ENCODE results near the gene MMRN2. TPM values are rescaled to one million over a fixed set of nuclear protein-coding genes. Genes with fewer than 3 reads are reported as not detected.

Gene MMRN2
- total and polyA plus RNA-seq, 7 donors, result 0.92 to 23.3 (median 8.6) TPM

DNA sequence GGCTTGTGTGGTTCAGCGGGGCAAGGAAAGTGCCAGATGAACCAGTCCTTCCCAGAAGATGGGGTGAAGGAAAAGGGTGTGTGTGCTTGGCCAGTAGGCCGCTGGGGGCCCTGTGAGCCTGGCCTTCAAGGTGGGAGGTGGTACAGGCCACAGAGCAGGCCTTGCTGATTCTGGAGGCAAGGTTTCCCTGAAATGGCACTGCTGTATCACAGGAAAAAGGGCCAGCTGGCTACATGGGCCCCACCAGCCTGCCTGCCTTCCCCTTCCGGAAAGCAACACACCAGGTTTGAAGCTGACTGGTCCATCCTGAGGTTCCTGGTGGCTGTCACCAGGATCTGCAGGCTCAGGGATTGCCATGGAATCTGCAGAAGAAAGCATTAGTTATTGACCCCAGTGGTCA is 12.5 kb downstream of the MMRN2 start:
- WGBS, 2 donors, result 96% methylated on average over 3 of the region's 3 CpGs
- no peak overlapping the region for H3K4me3 ChIP-seq
- no peak for TF ChIP-seq POLR2AphosphoS5 (IDR thresholded peaks at IDR 0.05)
- TF ChIP-seq EP300 (IDR thresholded peaks at IDR 0.05), result no peak
- TF ChIP-seq, protein P1, sequence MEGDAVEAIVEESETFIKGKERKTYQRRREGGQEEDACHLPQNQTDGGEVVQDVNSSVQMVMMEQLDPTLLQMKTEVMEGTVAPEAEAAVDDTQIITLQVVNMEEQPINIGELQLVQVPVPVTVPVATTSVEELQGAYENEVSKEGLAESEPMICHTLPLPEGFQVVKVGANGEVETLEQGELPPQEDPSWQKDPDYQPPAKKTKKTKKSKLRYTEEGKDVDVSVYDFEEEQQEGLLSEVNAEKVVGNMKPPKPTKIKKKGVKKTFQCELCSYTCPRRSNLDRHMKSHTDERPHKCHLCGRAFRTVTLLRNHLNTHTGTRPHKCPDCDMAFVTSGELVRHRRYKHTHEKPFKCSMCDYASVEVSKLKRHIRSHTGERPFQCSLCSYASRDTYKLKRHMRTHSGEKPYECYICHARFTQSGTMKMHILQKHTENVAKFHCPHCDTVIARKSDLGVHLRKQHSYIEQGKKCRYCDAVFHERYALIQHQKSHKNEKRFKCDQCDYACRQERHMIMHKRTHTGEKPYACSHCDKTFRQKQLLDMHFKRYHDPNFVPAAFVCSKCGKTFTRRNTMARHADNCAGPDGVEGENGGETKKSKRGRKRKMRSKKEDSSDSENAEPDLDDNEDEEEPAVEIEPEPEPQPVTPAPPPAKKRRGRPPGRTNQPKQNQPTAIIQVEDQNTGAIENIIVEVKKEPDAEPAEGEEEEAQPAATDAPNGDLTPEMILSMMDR (IDR thresholded peaks at IDR 0.05), result no peak
- no peak for TF ChIP-seq POLR2A (IDR thresholded peaks at IDR 0.05)
- no peaks in the 10 kb centered on the region for H3K36me3 ChIP-seq
- DNase-seq, result peak; percentile 38
- H3K27ac ChIP-seq, result peak overlapping the region in 1 of 4 donors; percentile 5
- H3K27me3 ChIP-seq, result peaks cover 0 to 16% (median 0%) of the 10 kb centered on the region in 3 donors
- H3K9me3 ChIP-seq, result no peaks in the 10 kb centered on the region
- intact Hi-C loops (cut with DNase I), result no loop called here
- peaks cover 0 to 24% (median 17%) of the 10 kb centered on the region in 4 donors for H3K4me1 ChIP-seq

DNA sequence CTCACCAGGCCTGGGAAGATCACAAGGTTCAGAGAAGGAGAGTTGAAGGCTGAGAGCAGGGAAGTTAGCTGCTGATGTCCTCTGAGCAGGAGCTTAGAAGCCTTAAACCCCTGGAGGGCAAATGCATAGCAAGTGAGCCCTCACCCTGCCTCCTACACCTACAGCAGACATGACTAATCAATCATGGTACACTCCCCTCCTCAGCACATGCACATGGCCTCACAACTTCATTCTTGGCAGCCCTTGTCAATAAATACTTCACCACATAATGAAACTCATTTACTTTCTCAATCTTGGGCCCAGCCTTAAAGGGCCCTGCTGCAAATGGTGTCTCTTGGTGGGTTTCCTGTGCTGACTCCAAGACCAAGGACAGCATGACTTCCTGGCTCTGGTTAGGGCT is 12.9 kb downstream of the MMRN2 start:
- Histone ChIP-seq H3K9me3 (no peaks in the 10 kb centered on the region), H3K4me3 (no peak overlapping the region), H3K27ac (no peak overlapping the region), H3K36me3 (no peaks in the 10 kb centered on the region), H3K27me3 (peaks cover 0 to 16% (median 0%) of the 10 kb centered on the region in 3 donors), H3K4me1 (peaks cover 0 to 28% (median 19%) of the 10 kb centered on the region in 4 donors)
- DNase-seq, result peak; percentile 6
- no peak for TF ChIP-seq POLR2A (IDR thresholded peaks at IDR 0.05)
- no peak for TF ChIP-seq POLR2AphosphoS5 (IDR thresholded peaks at IDR 0.05)
- TF ChIP-seq, protein P1 (IDR thresholded peaks at IDR 0.05), result no peak
- no peak for TF ChIP-seq EP300 (IDR thresholded peaks at IDR 0.05)
- intact Hi-C loops (cut with DNase I), result no loop called here

DNA sequence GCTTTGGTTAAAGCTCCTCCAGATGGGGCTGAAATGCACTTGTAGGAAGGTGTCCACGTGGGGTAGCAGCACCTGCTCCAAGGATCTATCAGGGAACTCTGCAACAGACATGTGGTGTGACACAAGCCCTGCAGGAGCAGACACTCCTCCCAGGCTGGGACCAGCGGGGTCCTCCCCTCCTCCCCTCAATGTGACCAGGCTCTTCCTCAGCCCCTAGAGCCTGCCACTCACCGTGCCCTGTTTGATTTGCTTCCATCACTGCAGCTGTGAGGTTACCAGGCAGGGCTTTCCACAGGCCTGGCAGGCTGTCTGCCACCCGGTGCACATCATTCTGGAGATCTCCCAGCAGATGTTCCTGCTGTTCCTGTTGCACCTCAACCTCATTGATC is 13.4 kb downstream of the MMRN2 start:
- no peaks in the 10 kb centered on the region for H3K9me3 ChIP-seq
- 89% methylated on average over 4 of the region's 4 CpGs for WGBS, 2 donors
- intact Hi-C loops (cut with DNase I), result no loop called here

DNA sequence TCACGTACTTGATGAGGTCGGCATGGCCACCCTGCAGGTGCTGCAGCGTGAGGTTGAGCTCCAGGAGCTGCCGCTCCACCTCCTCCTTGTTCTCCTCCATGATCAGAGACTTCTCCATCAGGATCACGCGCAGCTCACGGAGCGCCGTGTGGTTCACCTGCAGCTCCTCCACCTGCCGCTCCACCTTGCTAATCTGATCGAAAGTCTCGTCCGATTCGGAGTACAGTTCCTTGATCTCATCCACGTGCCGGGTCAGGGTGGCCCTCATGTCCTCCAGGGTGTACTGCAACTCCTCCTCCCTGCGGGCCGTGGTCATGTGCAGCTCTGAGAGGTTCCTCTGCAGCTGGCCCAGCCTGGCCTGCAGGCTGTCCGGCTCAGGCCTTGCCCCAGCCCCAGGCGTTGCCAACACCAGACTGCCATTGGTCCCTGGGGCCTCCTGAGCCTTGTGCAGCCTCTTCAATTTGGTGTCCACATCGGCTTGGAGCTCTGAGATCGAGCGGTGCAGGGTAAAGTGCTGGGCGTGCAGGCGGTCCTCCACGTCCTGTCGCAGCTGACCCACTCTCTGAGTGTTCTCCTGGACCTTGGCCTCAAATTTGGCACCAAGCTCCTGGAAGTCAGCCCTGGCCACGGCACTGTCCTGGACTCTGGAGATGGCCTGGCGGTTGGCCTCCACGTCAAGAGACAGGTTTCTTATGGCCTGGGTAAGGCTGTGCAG is 13.9 kb downstream of the MMRN2 start:
- no peak overlapping the region for H3K4me3 ChIP-seq
- peak; percentile 65 for DNase-seq
- TF ChIP-seq POLR2A (IDR thresholded peaks at IDR 0.05) (no peak), POLR2AphosphoS5 (IDR thresholded peaks at IDR 0.05) (no peak), EP300 (IDR thresholded peaks at IDR 0.05) (no peak)
- TF ChIP-seq, protein P1 (IDR thresholded peaks at IDR 0.05), result no peak
- peaks cover 0 to 16% (median 0%) of the 10 kb centered on the region in 3 donors for H3K27me3 ChIP-seq
- peaks cover 0 to 28% (median 22%) of the 10 kb centered on the region in 4 donors for H3K4me1 ChIP-seq
- no peaks in the 10 kb centered on the region for H3K9me3 ChIP-seq
- H3K36me3 ChIP-seq, result no peaks in the 10 kb centered on the region
- no peak overlapping the region for H3K27ac ChIP-seq
- WGBS, 2 donors, result 95 to 96% methylated on average over 30 of the region's 30 CpGs
- intact Hi-C loops (cut with DNase I), result no loop called here

More for the DNA sequence above, 13.4 kb downstream of the MMRN2 start:
- no peak for TF ChIP-seq POLR2A (IDR thresholded peaks at IDR 0.05)
- TF ChIP-seq POLR2AphosphoS5 (IDR thresholded peaks at IDR 0.05), result no peak
- TF ChIP-seq, protein P1 (IDR thresholded peaks at IDR 0.05), result no peak
- TF ChIP-seq EP300 (IDR thresholded peaks at IDR 0.05), result no peak
- Histone ChIP-seq H3K4me1 (peaks cover 0 to 28% (median 19%) of the 10 kb centered on the region in 4 donors), H3K27me3 (peaks cover 0 to 16% (median 0%) of the 10 kb centered on the region in 3 donors), H3K36me3 (no peaks in the 10 kb centered on the region), H3K4me3 (no peak overlapping the region), H3K27ac (no peak overlapping the region)
- no peak for DNase-seq

All from sigmoid colon (tissue), 7 donors.